ENCODE data around the gene PMEPA1.

PMEPA1 gene

GRCh38 chr20:57678340-57678739 lies 31.5 kb downstream of the PMEPA1 start:
- intact Hi-C loops (cut with micrococcal nuclease): no loop called here
- H3K4me1 Mint-ChIP-seq (ENCODE audit: low read depth): peaks cover 63% of the 10 kb centered on the region
- no peaks in the 10 kb centered on the region for H3K36me3 Mint-ChIP-seq (ENCODE audit: low read depth)
- H3K27ac Mint-ChIP-seq: no peak overlapping the region
- H3K9me3 Mint-ChIP-seq: no peaks in the 10 kb centered on the region
- H3K4me3 Mint-ChIP-seq: no peak overlapping the region
- H3K27me3 Mint-ChIP-seq: peaks cover 68% of the 10 kb centered on the region

- no peak overlapping the region for H3K4me3 Mint-ChIP-seq
- H3K27ac Mint-ChIP-seq: no peak overlapping the region
- H3K36me3 Mint-ChIP-seq (ENCODE audit: low read depth): no peaks in the 10 kb centered on the region
- H3K9me3 Mint-ChIP-seq: no peaks in the 10 kb centered on the region
- peaks cover 71% of the 10 kb centered on the region for H3K27me3 Mint-ChIP-seq
- H3K4me1 Mint-ChIP-seq (ENCODE audit: low read depth): peaks cover 68% of the 10 kb centered on the region
- intact Hi-C loops (cut with micrococcal nuclease): no loop called here
Measured at GRCh38 chr20:57677584-57677982, 32.2 kb downstream of the PMEPA1 start.

- Mint-ChIP-seq H3K27ac (no peak overlapping the region), H3K36me3 (ENCODE audit: low read depth) (no peaks in the 10 kb centered on the region), H3K4me1 (ENCODE audit: low read depth) (peaks cover 72% of the 10 kb centered on the region), H3K27me3 (peaks cover 71% of the 10 kb centered on the region), H3K9me3 (no peaks in the 10 kb centered on the region), H3K4me3 (no peak overlapping the region)
- intact Hi-C loops (cut with micrococcal nuclease): no loop called here
Measured at GRCh38 chr20:57676589-57677583, 32.9 kb downstream of the PMEPA1 start.

- Mint-ChIP-seq H3K4me1 (ENCODE audit: low read depth) (peaks cover 61% of the 10 kb centered on the region), H3K36me3 (ENCODE audit: low read depth) (no peaks in the 10 kb centered on the region), H3K27me3 (peaks cover 67% of the 10 kb centered on the region), H3K9me3 (no peaks in the 10 kb centered on the region), H3K4me3 (no peak overlapping the region), H3K27ac (no peak overlapping the region)
- intact Hi-C loops (cut with micrococcal nuclease): no loop called here
Measured at GRCh38 chr20:57675773-57676172, 34.0 kb downstream of the PMEPA1 start.

- intact Hi-C loops (cut with micrococcal nuclease): no loop called here
- H3K27me3 Mint-ChIP-seq: peaks cover 46% of the 10 kb centered on the region
- H3K4me3 Mint-ChIP-seq: no peak overlapping the region
- H3K9me3 Mint-ChIP-seq: no peaks in the 10 kb centered on the region
- no peaks in the 10 kb centered on the region for H3K36me3 Mint-ChIP-seq (ENCODE audit: low read depth)
- H3K27ac Mint-ChIP-seq: no peak overlapping the region
- peaks cover 38% of the 10 kb centered on the region for H3K4me1 Mint-ChIP-seq (ENCODE audit: low read depth)
Measured at GRCh38 chr20:57672953-57673575, 36.8 kb downstream of the PMEPA1 start.

GRCh38 chr20:57672164-57672563 lies 37.7 kb downstream of the PMEPA1 start:
- intact Hi-C loops (cut with micrococcal nuclease): no loop called here
- Mint-ChIP-seq H3K9me3 (no peaks in the 10 kb centered on the region), H3K27ac (no peak overlapping the region), H3K36me3 (ENCODE audit: low read depth) (no peaks in the 10 kb centered on the region), H3K4me3 (no peak overlapping the region), H3K4me1 (ENCODE audit: low read depth) (peaks cover 34% of the 10 kb centered on the region), H3K27me3 (peaks cover 37% of the 10 kb centered on the region)

GRCh38 chr20:57671662-57672061 lies 38.2 kb downstream of the PMEPA1 start:
- Mint-ChIP-seq H3K27ac (no peak overlapping the region), H3K4me1 (ENCODE audit: low read depth) (peaks cover 29% of the 10 kb centered on the region), H3K9me3 (no peaks in the 10 kb centered on the region), H3K27me3 (peaks cover 32% of the 10 kb centered on the region), H3K36me3 (ENCODE audit: low read depth) (no peaks in the 10 kb centered on the region), H3K4me3 (no peak overlapping the region)
- intact Hi-C loops (cut with micrococcal nuclease): no loop called here

- Mint-ChIP-seq H3K4me1 (ENCODE audit: low read depth) (peaks cover 23% of the 10 kb centered on the region), H3K36me3 (ENCODE audit: low read depth) (no peaks in the 10 kb centered on the region), H3K4me3 (no peak overlapping the region), H3K27ac (no peak overlapping the region), H3K27me3 (peaks cover 26% of the 10 kb centered on the region), H3K9me3 (no peaks in the 10 kb centered on the region)
- intact Hi-C loops (cut with micrococcal nuclease): no loop called here
Measured at GRCh38 chr20:57671072-57671391, 38.8 kb downstream of the PMEPA1 start.

GRCh38 chr20:57670288-57671071 lies 39.3 kb downstream of the PMEPA1 start:
- H3K4me1 Mint-ChIP-seq (ENCODE audit: low read depth): peaks cover 17% of the 10 kb centered on the region
- intact Hi-C loops (cut with micrococcal nuclease): no loop called here
- no peak overlapping the region for H3K4me3 Mint-ChIP-seq
- no peaks in the 10 kb centered on the region for H3K36me3 Mint-ChIP-seq (ENCODE audit: low read depth)
- H3K27ac Mint-ChIP-seq: no peak overlapping the region
- no peaks in the 10 kb centered on the region for H3K9me3 Mint-ChIP-seq
- peaks cover 22% of the 10 kb centered on the region for H3K27me3 Mint-ChIP-seq

- H3K27me3 Mint-ChIP-seq: peaks cover 22% of the 10 kb centered on the region
- no peaks in the 10 kb centered on the region for H3K9me3 Mint-ChIP-seq
- no peak overlapping the region for H3K27ac Mint-ChIP-seq
- intact Hi-C loops (cut with micrococcal nuclease): no loop called here
- no peak overlapping the region for H3K4me3 Mint-ChIP-seq
- no peaks in the 10 kb centered on the region for H3K36me3 Mint-ChIP-seq (ENCODE audit: low read depth)
- peaks cover 14% of the 10 kb centered on the region for H3K4me1 Mint-ChIP-seq (ENCODE audit: low read depth)
Measured at GRCh38 chr20:57669632-57670031, 40.2 kb downstream of the PMEPA1 start.

GRCh38 chr20:57667924-57668782 lies 41.7 kb downstream of the PMEPA1 start:
- no peaks in the 10 kb centered on the region for H3K36me3 Mint-ChIP-seq (ENCODE audit: low read depth)
- intact Hi-C loops (cut with micrococcal nuclease): no loop called here
- H3K4me3 Mint-ChIP-seq: no peak overlapping the region
- H3K4me1 Mint-ChIP-seq (ENCODE audit: low read depth): peaks cover 9% of the 10 kb centered on the region
- H3K9me3 Mint-ChIP-seq: no peaks in the 10 kb centered on the region
- H3K27ac Mint-ChIP-seq: no peak overlapping the region
- peaks cover 18% of the 10 kb centered on the region for H3K27me3 Mint-ChIP-seq

GRCh38 chr20:57667388-57667787 lies 42.4 kb downstream of the PMEPA1 start:
- H3K4me1 Mint-ChIP-seq (ENCODE audit: low read depth): peaks cover 4% of the 10 kb centered on the region
- intact Hi-C loops (cut with micrococcal nuclease): no loop called here
- H3K36me3 Mint-ChIP-seq (ENCODE audit: low read depth): no peaks in the 10 kb centered on the region
- no peak overlapping the region for H3K4me3 Mint-ChIP-seq
- no peaks in the 10 kb centered on the region for H3K9me3 Mint-ChIP-seq
- H3K27ac Mint-ChIP-seq: no peak overlapping the region
- peaks cover 12% of the 10 kb centered on the region for H3K27me3 Mint-ChIP-seq

- Mint-ChIP-seq H3K4me3 (no peak overlapping the region), H3K36me3 (ENCODE audit: low read depth) (no peaks in the 10 kb centered on the region), H3K9me3 (no peaks in the 10 kb centered on the region), H3K27ac (no peak overlapping the region), H3K4me1 (ENCODE audit: low read depth) (no peaks in the 10 kb centered on the region), H3K27me3 (peaks cover 7% of the 10 kb centered on the region)
- intact Hi-C loops (cut with micrococcal nuclease): no loop called here
Measured at GRCh38 chr20:57666834-57667157, 43.0 kb downstream of the PMEPA1 start.
